H9 (cell line): ENCODE measurements around the gene PCCA. TPM values are rescaled to one million over a fixed set of nuclear protein-coding genes. Genes with fewer than 3 reads are reported as not detected.
A peak's percentile ranks its signal among the peaks of the same experiment; 100 is the strongest.

Source experiments
- DNase-seq: peaks from one replicate; pipeline ENCODE4 v3.0.0-alpha.2; 2017
- H2AFZ ChIP-seq: one replicate; pipeline ENCODE4 v1.6.1; 2013; ENCODE audit warnings: mild to moderate bottlenecking, low read length, control low read depth, moderate library complexity
- H2AK5ac ChIP-seq: 2 replicates; pipeline ENCODE4 v1.6.1; 2013; ENCODE audit warnings: low read length, control low read depth, mixed read lengths; ENCODE audit not compliant: insufficient read length
- H2BK120ac ChIP-seq: one replicate; pipeline ENCODE4 v1.6.1; 2013; ENCODE audit warnings: low read depth, mild to moderate bottlenecking, low read length, control low read depth, inconsistent platforms; ENCODE audit not compliant: poor library complexity, severe bottlenecking
- H2BK12ac ChIP-seq: 2 replicates; pipeline ENCODE4 v1.6.1; 2013; ENCODE audit warnings: low read length, control low read depth, mixed read lengths, low read depth; ENCODE audit not compliant: insufficient read length
- H2BK15ac ChIP-seq: 2 replicates; pipeline ENCODE4 v1.6.1; 2013; ENCODE audit warnings: low read depth, low read length, control low read depth
- H2BK20ac ChIP-seq: one replicate; pipeline ENCODE4 v1.6.1; 2013; ENCODE audit warnings: low read depth, mild to moderate bottlenecking, low read length, control low read depth, inconsistent platforms; ENCODE audit not compliant: poor library complexity, severe bottlenecking
- H2BK5ac ChIP-seq: 2 replicates; pipeline ENCODE4 v1.6.1; 2013; ENCODE audit warnings: low read length, control low read depth, mixed read lengths; ENCODE audit not compliant: insufficient read length
- H3K14ac ChIP-seq: 2 replicates; pipeline ENCODE4 v1.6.1; 2013; ENCODE audit warnings: low read length, control low read depth; ENCODE audit not compliant: insufficient read depth
- H3K18ac ChIP-seq: 2 replicates; pipeline ENCODE4 v1.6.1; 2013; ENCODE audit warnings: low read depth, mild to moderate bottlenecking, mixed read lengths, low read length, control low read depth; ENCODE audit not compliant: insufficient read length
- H3K23ac ChIP-seq: 2 replicates; pipeline ENCODE4 v1.6.1; 2013; ENCODE audit warnings: low read length, control low read depth, mixed read lengths, low read depth; ENCODE audit not compliant: insufficient read length
- H3K23me2 ChIP-seq: 2 replicates; pipeline ENCODE4 v1.6.1; 2013; ENCODE audit warnings: low read depth, mild to moderate bottlenecking, mixed read lengths, low read length, control low read depth; ENCODE audit not compliant: insufficient read length, poor library complexity, severe bottlenecking
- H3K27ac ChIP-seq: 2 replicates; pipeline ENCODE4 v1.5.1; 2013; ENCODE audit warnings: low read length, control low read depth, mixed read lengths, low read depth; ENCODE audit not compliant: insufficient read length
- H3K27me3 ChIP-seq: 2 replicates; pipeline ENCODE4 v1.6.1; 2013; ENCODE audit warnings: low read length, control low read depth, inconsistent platforms; ENCODE audit not compliant: insufficient read depth
- H3K4ac ChIP-seq: 2 replicates; pipeline ENCODE4 v1.6.1; 2013; ENCODE audit warnings: low read depth, mild to moderate bottlenecking, control low read depth, inconsistent platforms, low read length, moderate library complexity
- H3K4me1 ChIP-seq: 2 replicates; pipeline ENCODE4 v1.6.1; 2013; ENCODE audit warnings: low read length, control low read depth, inconsistent platforms; ENCODE audit not compliant: insufficient read depth
- H3K4me2 ChIP-seq: 2 replicates; pipeline ENCODE4 v1.6.1; 2013; ENCODE audit warnings: low read length, control low read depth, mixed read lengths; ENCODE audit not compliant: insufficient read length, insufficient read depth
- H3K56ac ChIP-seq: 2 replicates; pipeline ENCODE4 v1.6.1; 2013; ENCODE audit warnings: low read depth, mild to moderate bottlenecking, mixed read lengths, low read length, control low read depth; ENCODE audit not compliant: insufficient read length
- H3K79me1 ChIP-seq: 2 replicates; pipeline ENCODE4 v1.6.1; 2013; ENCODE audit warnings: low read depth, mild to moderate bottlenecking, moderate library complexity, low read length, control low read depth, inconsistent platforms; ENCODE audit not compliant: insufficient read depth, poor library complexity, severe bottlenecking
- H3K79me2 ChIP-seq: 2 replicates; pipeline ENCODE4 v1.6.1; 2013; ENCODE audit warnings: low read length, control low read depth, inconsistent platforms; ENCODE audit not compliant: insufficient read depth
- H3K9ac ChIP-seq: 2 replicates; pipeline ENCODE4 v1.6.1; 2013; ENCODE audit warnings: low read length, control low read depth, mixed read lengths; ENCODE audit not compliant: insufficient read length; ENCODE audit errors: extremely low read depth
- H3K9me3 ChIP-seq: one replicate; pipeline ENCODE4 v1.6.1; 2013; ENCODE audit warnings: low read depth, low read length, inconsistent platforms; ENCODE audit not compliant: control insufficient read depth
- H3T11ph ChIP-seq: one replicate; pipeline ENCODE4 v1.6.1; 2013; ENCODE audit warnings: mild to moderate bottlenecking, low read length, control low read depth, inconsistent platforms
- H4K20me1 ChIP-seq: one replicate; pipeline ENCODE4 v1.6.1; 2013; ENCODE audit not compliant: control insufficient read depth, insufficient read length, insufficient read depth
- H4K5ac ChIP-seq: 2 replicates; pipeline ENCODE4 v1.6.1; 2013; ENCODE audit warnings: low read depth, mild to moderate bottlenecking, mixed read lengths, low read length, control low read depth; ENCODE audit not compliant: insufficient read length
- H4K8ac ChIP-seq: replicated peaks from 2 replicates; pipeline ENCODE4 v1.6.1; 2013; ENCODE audit warnings: low read length, control low read depth, mixed read lengths, low read depth; ENCODE audit not compliant: insufficient read length
- H4K91ac ChIP-seq: 2 replicates; pipeline ENCODE4 v1.6.1; 2013; ENCODE audit warnings: low read depth, mild to moderate bottlenecking, moderate library complexity, mixed read lengths, low read length, control low read depth; ENCODE audit not compliant: insufficient read length
- H3K27ac Mint-ChIP-seq, 3 experiments: 2 replicates in 2 of 3; 3 replicates in 1 of 3; pipeline ENCODE4 v1.8.0; 2020 to 2021; ENCODE audit warnings: mixed read lengths in 3 of 3, mild to moderate bottlenecking in 1 of 3, moderate library complexity in 1 of 3
- H3K27me3 Mint-ChIP-seq: 2 replicates; pipeline ENCODE4 v1.8.0; 2021; ENCODE audit warnings: low read depth, mild to moderate bottlenecking, moderate library complexity, mixed read lengths
- H3K36me3 Mint-ChIP-seq, 3 experiments: 2 replicates in 2 of 3; 3 replicates in 1 of 3; pipeline ENCODE4 v1.8.0; 2020 to 2021; ENCODE audit warnings: low read depth in 3 of 3, mixed read lengths in 3 of 3; ENCODE audit not compliant: insufficient read depth in 1 of 3
- H3K4me1 Mint-ChIP-seq, 2 experiments: 2 replicates each; pipeline ENCODE4 v1.8.0; 2020; ENCODE audit warnings: mixed read lengths in 2 of 2
- H3K4me3 Mint-ChIP-seq, 2 experiments: 2 replicates in 1 of 2; 3 replicates in 1 of 2; pipeline ENCODE4 v1.8.0; 2020 to 2021; ENCODE audit warnings: mild to moderate bottlenecking in 2 of 2, mixed read lengths in 2 of 2, moderate library complexity in 1 of 2
- H3K9me3 Mint-ChIP-seq, 2 experiments: 2 replicates in 1 of 2; 3 replicates in 1 of 2; pipeline ENCODE4 v1.8.0; 2020; ENCODE audit warnings: mild to moderate bottlenecking in 2 of 2, mixed read lengths in 2 of 2, moderate library complexity in 1 of 2
- WGBS: extraction: QIAGEN DNeasy Blood & Tissue Kit; methylation state at CpG from one replicate; pipeline ENCODE4 v1.1.7; 2013; ENCODE audit warnings: missing lambda C conversion rate, low lambda C conversion rate, mixed read lengths; ENCODE audit not compliant: insufficient read length; ENCODE audit errors: extremely low coverage; 5-methylcytosine and 5-hydroxymethylcytosine counted together
- total RNA-seq: library from RNA; stranded (reverse); gene quantifications from 2 replicates; pipeline ENCODE4 v1.2.1, GENCODE V29; 2021
- TF ChIP-seq, protein P1 (sequence below): fragments of 200-600 bp; sonication (generic); conservative IDR thresholded peaks from 3 replicates; pipeline ENCODE4 v1.8.0; 2021; ENCODE audit warnings: antibody characterized with exemption, mild to moderate bottlenecking

The PCCA gene
- total RNA-seq, 1 experiment from 2014 or later = 56.5 TPM

DNA sequence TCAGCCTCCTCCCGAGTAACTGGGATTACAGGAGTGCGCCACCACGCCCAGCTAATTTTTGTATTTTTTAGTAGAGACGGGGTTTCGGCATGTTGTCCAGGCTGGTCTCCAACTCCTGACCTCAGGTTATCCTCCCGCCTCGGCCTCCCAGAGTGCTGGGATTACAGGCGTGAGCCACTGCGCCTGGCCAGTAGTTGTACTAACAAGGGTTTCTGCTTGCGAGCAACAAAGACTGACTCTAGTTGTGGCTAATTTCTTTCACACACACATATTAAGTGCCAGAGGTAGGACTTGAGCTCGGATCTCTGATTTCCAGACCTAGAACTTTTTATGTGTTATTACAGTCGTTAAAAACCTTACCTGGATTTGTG is 635 bp upstream of the PCCA start:
- H3K9me3 Mint-ChIP-seq = 0 out of 5 replicates have a peak, but pooled peaks cover 0 to 2% of the 10 kb centered on the region in 2 experiments
- no peak overlapping the region for H3K23ac ChIP-seq
- peak overlapping the region; percentile 87 to 96 for H3K4me3 Mint-ChIP-seq
- H3K23me2 ChIP-seq = peaks cover 10% of the 10 kb centered on the region
- H3K18ac ChIP-seq = no peak overlapping the region
- no peak for DNase-seq
- peaks cover 45 to 46% of the 10 kb centered on the region in 2 experiments for H3K4me1 Mint-ChIP-seq
- H3K14ac ChIP-seq = no peak overlapping the region
- H3K4me2 ChIP-seq = peak overlapping the region; percentile 98
- peak overlapping the region; percentile 60 for H3K9ac ChIP-seq
- H3K27ac ChIP-seq = peak overlapping the region; percentile 7
- no peak overlapping the region for H3K4ac ChIP-seq
- H2BK20ac ChIP-seq = no peak overlapping the region
- no peaks in the 10 kb centered on the region; the same call in 1 of the 2 replicates for H3K27me3 Mint-ChIP-seq
- H3K9me3 ChIP-seq = no peaks in the 10 kb centered on the region
- H3T11ph ChIP-seq = no peak overlapping the region
- H3K27ac Mint-ChIP-seq = peak overlapping the region; percentile 96 to 97 (median 97); a peak in 6 of 7 replicates
- peaks cover 24% of the 10 kb centered on the region; the same call in 1 of the 2 replicates for H3K79me2 ChIP-seq
- no peak overlapping the region for H4K91ac ChIP-seq
- H4K8ac ChIP-seq = no peak overlapping the region
- H2AFZ ChIP-seq = no peak overlapping the region
- no CpG with 5 or more reads among the region's 12 CpGs for WGBS
- H3K56ac ChIP-seq = no peak overlapping the region
- H3K36me3 Mint-ChIP-seq = peaks cover 19 to 41% (median 39%) of the 10 kb centered on the region in 3 experiments
- H4K5ac ChIP-seq = no peak overlapping the region
- H2BK15ac ChIP-seq = no peak overlapping the region
- no peaks in the 10 kb centered on the region for H3K27me3 ChIP-seq
- no peak overlapping the region for H2BK12ac ChIP-seq
- H2BK5ac ChIP-seq = no peak overlapping the region
- H2BK120ac ChIP-seq = no peak overlapping the region
- no peaks in the 10 kb centered on the region for H3K4me1 ChIP-seq
- H3K79me1 ChIP-seq = peaks cover 3% of the 10 kb centered on the region
- H2AK5ac ChIP-seq = no peak overlapping the region
- H4K20me1 ChIP-seq = no peaks in the 10 kb centered on the region
- TF ChIP-seq, protein P1, sequence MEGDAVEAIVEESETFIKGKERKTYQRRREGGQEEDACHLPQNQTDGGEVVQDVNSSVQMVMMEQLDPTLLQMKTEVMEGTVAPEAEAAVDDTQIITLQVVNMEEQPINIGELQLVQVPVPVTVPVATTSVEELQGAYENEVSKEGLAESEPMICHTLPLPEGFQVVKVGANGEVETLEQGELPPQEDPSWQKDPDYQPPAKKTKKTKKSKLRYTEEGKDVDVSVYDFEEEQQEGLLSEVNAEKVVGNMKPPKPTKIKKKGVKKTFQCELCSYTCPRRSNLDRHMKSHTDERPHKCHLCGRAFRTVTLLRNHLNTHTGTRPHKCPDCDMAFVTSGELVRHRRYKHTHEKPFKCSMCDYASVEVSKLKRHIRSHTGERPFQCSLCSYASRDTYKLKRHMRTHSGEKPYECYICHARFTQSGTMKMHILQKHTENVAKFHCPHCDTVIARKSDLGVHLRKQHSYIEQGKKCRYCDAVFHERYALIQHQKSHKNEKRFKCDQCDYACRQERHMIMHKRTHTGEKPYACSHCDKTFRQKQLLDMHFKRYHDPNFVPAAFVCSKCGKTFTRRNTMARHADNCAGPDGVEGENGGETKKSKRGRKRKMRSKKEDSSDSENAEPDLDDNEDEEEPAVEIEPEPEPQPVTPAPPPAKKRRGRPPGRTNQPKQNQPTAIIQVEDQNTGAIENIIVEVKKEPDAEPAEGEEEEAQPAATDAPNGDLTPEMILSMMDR = no peak
